Activated CD8-positive, alpha-beta T cell treated with anti-CD3 and anti-CD28 coated beads for 36 hours (primary cell): ENCODE data around the gene NUCB2. TPM values are rescaled to one million over a fixed set of nuclear protein-coding genes. Genes with fewer than 3 reads are reported as not detected.

Source experiments
- ATAC-seq: fragments of 200-7000 bp; cut with Tn5 transposase; one replicate; pipeline ENCODE4 v1.10.0; 2021; ENCODE audit warnings: mild to moderate bottlenecking, moderate library complexity
- CTCF ChIA-PET: fragments of 350-600 bp; sonication (Branson Sonifier 250); formaldehyde crosslinking; loops from one replicate; lab custom pipeline; 2021; ENCODE audit warnings: antibody characterized with exemption; lab: Charles Lee
- POLR2A ChIA-PET: fragments of 350-600 bp; sonication (Branson Sonifier 250); formaldehyde crosslinking; loops from one replicate; lab custom pipeline; 2021; ENCODE audit warnings: antibody characterized with exemption; lab: Charles Lee
- DNase-seq: peaks from one replicate; pipeline ENCODE4 v3.0.0-alpha.2; 2020
- H3K27ac Mint-ChIP-seq: one replicate; pipeline ENCODE4 v1.8.0; 2021; ENCODE audit warnings: mild to moderate bottlenecking, mixed read lengths
- H3K27me3 Mint-ChIP-seq: one replicate; pipeline ENCODE4 v1.8.0; 2021; ENCODE audit warnings: mixed read lengths
- H3K36me3 Mint-ChIP-seq: one replicate; pipeline ENCODE4 v1.8.0; 2021; ENCODE audit warnings: low read depth, mixed read lengths
- H3K4me1 Mint-ChIP-seq: one replicate; pipeline ENCODE4 v1.8.0; 2021; ENCODE audit warnings: low read depth, mixed read lengths
- H3K4me3 Mint-ChIP-seq: one replicate; pipeline ENCODE4 v1.8.0; 2021; ENCODE audit warnings: mild to moderate bottlenecking, moderate library complexity, mixed read lengths
- H3K9me3 Mint-ChIP-seq: one replicate; pipeline ENCODE4 v1.8.0; 2021; ENCODE audit warnings: mixed read lengths
- intact Hi-C: fragments of 100-400 bp; cut with micrococcal nuclease; formaldehyde crosslinking; loops from one replicate; pipeline ENCODE4 v1.10.0; 2022
- total RNA-seq, 2 experiments: library from RNA; stranded (reverse); gene quantifications; one replicate each; pipeline ENCODE4 v1.2.3, GENCODE V29; 2021
- TF ChIP-seq, protein P1 (sequence below): fragments of 200-600 bp; IDR thresholded peaks from one replicate; pipeline ENCODE4 v1.8.0; 2022; ENCODE audit warnings: antibody characterized with exemption, mild to moderate bottlenecking

Gene NUCB2
- total RNA-seq, 2 experiments from 2014 or later = 81.9 to 86.0 TPM

DNA sequence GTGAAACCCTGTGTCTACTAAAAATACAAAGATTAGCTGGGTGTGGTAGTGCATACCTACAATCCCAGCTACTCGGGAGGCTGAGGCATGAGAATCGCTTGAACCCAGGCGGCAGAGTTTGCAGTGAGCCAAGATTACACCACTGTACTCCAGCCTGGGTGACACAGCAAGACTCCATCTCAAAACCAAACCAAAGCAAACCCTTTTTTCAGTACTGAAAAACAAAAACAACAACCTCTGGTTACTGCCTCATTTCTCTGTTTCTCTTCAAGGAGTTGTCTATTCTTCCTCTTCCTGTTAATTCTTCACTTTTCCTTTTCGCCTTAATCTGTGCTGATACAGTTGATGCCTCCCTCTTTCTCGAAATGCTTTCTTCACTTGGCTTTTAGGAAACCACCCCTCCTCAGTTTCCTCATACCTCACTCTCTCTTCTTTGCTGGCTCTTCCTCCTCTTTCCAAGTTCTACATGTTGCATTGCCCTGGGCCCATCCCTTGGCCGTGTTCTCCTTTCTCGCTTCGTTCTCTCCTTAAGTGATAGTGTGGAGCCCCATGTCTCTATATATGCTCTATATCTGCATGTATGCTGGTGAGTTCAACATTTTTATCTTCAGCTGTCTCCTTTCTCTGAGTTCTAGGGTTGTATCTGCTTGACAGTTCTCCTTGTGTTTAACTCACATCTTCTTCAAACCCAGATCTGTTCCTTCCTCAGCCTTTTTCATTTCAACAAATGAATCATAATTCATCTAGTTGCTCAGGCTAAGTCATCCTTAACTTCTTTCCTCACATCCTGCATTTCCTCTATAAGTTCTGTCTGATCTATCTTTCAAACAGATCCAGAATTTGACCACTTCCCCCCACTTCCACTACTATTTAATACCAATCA, 37.1 kb downstream of the NUCB2 start:
- TF ChIP-seq, protein P1, sequence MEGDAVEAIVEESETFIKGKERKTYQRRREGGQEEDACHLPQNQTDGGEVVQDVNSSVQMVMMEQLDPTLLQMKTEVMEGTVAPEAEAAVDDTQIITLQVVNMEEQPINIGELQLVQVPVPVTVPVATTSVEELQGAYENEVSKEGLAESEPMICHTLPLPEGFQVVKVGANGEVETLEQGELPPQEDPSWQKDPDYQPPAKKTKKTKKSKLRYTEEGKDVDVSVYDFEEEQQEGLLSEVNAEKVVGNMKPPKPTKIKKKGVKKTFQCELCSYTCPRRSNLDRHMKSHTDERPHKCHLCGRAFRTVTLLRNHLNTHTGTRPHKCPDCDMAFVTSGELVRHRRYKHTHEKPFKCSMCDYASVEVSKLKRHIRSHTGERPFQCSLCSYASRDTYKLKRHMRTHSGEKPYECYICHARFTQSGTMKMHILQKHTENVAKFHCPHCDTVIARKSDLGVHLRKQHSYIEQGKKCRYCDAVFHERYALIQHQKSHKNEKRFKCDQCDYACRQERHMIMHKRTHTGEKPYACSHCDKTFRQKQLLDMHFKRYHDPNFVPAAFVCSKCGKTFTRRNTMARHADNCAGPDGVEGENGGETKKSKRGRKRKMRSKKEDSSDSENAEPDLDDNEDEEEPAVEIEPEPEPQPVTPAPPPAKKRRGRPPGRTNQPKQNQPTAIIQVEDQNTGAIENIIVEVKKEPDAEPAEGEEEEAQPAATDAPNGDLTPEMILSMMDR = no peak
- intact Hi-C loops = no loop called here
- H3K4me3 Mint-ChIP-seq = no peak overlapping the region
- no peaks in the 10 kb centered on the region for H3K27me3 Mint-ChIP-seq
- ChIA-PET CTCF (interaction anchor here (1.0 to 1.8 kb wide), 5 partner anchors 10 to 84 kb away, joined by 3 to 10 read pairs (median 4); no protein-coding TSS in a partner anchor), POLR2A (no interaction called here)
- no peaks in the 10 kb centered on the region for H3K9me3 Mint-ChIP-seq
- peaks cover 21% of the 10 kb centered on the region for H3K36me3 Mint-ChIP-seq
- DNase-seq = no peak
- ATAC-seq = no peak
- H3K27ac Mint-ChIP-seq = no peak overlapping the region
- H3K4me1 Mint-ChIP-seq = no peaks in the 10 kb centered on the region

DNA sequence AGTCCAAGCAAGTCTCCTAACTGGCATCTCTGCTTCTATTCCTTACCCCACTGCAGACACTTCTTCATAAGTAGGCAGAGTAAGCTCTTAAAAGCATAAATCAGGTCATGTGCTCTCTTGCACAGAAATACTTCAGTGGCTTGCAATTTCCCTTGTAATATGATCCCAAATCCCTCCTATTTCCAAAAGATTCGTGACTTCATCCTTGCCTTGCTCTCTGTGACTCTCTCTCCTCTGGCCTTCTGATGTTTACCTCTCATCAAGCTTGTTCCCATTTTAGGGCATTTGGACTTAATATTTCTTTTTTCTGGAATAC, 37.7 kb downstream of the NUCB2 start:
- H3K27me3 Mint-ChIP-seq = no peaks in the 10 kb centered on the region
- H3K9me3 Mint-ChIP-seq = no peaks in the 10 kb centered on the region
- TF ChIP-seq, protein P1 = no peak
- H3K4me1 Mint-ChIP-seq = no peaks in the 10 kb centered on the region
- ATAC-seq = no peak
- POLR2A ChIA-PET = no interaction called here
- intact Hi-C loops = no loop called here
- CTCF ChIA-PET = interaction anchor here (1.5 to 1.8 kb wide), 4 partner anchors 14 to 85 kb away, joined by 3 to 10 read pairs (median 4); no protein-coding TSS in a partner anchor
- no peak for DNase-seq
- H3K27ac Mint-ChIP-seq = no peak overlapping the region
- H3K36me3 Mint-ChIP-seq = peaks cover 23% of the 10 kb centered on the region
- no peak overlapping the region for H3K4me3 Mint-ChIP-seq

DNA sequence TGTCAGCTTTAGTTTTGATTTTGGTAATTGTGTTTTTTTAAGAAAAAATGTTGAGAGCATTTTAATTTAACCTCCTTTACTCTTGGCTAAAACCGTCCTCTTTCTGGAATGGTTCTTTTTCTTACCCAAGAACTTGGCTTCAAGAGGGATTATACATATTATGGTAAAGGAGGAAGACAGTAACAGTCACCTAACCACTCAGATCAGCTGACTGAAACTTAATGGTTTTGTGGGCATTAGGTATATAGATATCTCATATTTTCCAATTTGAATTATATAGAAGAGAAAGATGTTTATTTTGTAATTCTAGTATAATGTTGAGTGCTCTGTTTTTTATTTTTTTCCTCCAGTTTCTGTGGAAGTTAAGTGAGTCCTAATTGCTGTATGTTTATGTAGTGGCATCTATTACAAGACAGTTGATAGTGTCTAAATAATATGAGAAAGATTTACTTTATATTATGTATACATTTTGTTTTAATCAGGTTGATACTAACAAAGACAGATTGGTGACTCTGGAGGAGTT, 38.4 kb downstream of the NUCB2 start:
- TF ChIP-seq, protein P1 = no peak
- Mint-ChIP-seq H3K27me3 (no peaks in the 10 kb centered on the region), H3K27ac (no peak overlapping the region), H3K4me1 (no peaks in the 10 kb centered on the region), H3K9me3 (no peaks in the 10 kb centered on the region), H3K36me3 (peaks cover 27% of the 10 kb centered on the region), H3K4me3 (no peak overlapping the region)
- ATAC-seq = peak; percentile 17
- no peak for DNase-seq
- POLR2A ChIA-PET = no interaction called here
- intact Hi-C loops = no loop called here
- CTCF ChIA-PET = interaction anchor here (0.8 to 1.8 kb wide), 5 partner anchors 15 to 86 kb away, joined by 3 to 10 read pairs (median 4); no protein-coding TSS in a partner anchor

DNA sequence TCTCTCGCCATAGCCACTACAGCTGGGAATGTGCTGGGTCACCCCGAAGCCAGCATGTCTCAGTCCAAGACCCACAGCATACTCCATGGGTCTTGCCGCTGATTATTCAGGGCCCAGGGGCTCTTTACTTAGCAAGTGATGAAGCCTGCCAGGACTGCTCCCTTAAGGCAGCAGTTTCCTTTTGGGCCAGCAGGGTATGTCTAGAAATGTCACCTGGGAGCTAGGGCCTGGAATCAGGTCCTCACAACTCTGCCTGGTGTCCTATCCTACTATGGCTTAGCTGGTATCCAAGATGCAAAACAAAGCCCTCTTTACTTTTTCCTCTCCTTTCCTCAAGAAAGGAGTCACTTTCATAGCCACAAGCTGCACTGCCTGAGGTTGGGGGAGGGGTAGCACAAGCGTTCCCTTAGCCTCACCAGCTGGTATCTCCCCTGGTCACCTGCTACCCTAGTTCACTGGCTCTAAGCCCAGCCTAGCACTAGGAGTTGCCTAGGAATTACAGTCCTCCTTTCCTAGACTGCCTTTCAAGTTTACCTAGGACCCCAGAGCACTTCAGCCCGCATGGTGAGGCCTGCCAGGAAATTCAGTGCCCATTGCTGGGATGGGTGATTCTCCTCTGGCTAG, 52.4 kb downstream of the NUCB2 start:
- peaks cover 36% of the 10 kb centered on the region for H3K36me3 Mint-ChIP-seq
- CTCF ChIA-PET = interaction anchor here (1.3 to 3.2 kb wide), 5 partner anchors 9 to 99 kb away, joined by 3 to 10 read pairs (median 5); no protein-coding TSS in a partner anchor
- TF ChIP-seq, protein P1 = no peak
- H3K9me3 Mint-ChIP-seq = no peaks in the 10 kb centered on the region
- ATAC-seq (no peak), DNase-seq (no peak)
- no peak overlapping the region for H3K4me3 Mint-ChIP-seq
- intact Hi-C loops = no loop called here
- H3K27me3 Mint-ChIP-seq = no peaks in the 10 kb centered on the region
- H3K4me1 Mint-ChIP-seq = peaks cover 22% of the 10 kb centered on the region
- no peak overlapping the region for H3K27ac Mint-ChIP-seq
- POLR2A ChIA-PET = no interaction called here
